Measurements from ENCODE around the gene HSPG2.

- TF ChIP-seq CTCF (IDR thresholded peaks at IDR 0.05), result no peak
- TF ChIP-seq POLR2A (IDR thresholded peaks at IDR 0.05), result no peak
Measured at GRCh38 chr1:21911205-21912001, 25.7 kb downstream of the HSPG2 start.

Measured in thyroid gland (tissue), 4 donors.